G401.6 (cell line): ENCODE results near the gene SCNN1G.

ENCODE experiments used
- FAIRE-seq: peaks from 2 replicates; lab custom pipeline; 2012; peaks lifted over from hg19 to GRCh38; lab: Jason Lieb, UNC

SCNN1G gene

GRCh38 chr16:23202166-23202565, 19.6 kb downstream of the SCNN1G start:
- no peak for FAIRE-seq

- FAIRE-seq: no peak
Measured at GRCh38 chr16:23206986-23207385, 24.4 kb downstream of the SCNN1G start.

DNA sequence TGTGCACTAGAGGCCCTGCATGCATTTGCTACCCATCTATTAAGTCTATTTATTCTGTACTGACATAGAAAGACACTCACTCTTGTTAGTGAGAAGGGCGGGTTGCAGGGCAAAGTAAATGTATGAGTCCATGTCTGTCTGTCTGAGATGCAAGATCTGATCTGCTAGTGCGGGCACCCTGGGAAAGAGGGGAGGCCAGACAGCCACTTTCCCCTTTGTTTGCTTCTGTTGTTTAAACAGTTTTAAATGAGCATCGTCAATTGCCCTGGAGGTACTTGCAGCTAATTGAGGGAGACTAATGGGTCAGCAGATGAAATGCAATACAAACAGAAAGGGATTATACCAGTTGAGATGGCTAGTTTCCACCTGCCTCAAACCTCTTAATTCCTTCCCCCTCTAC, 24.9 kb downstream of the SCNN1G start:
- FAIRE-seq: no peak

DNA sequence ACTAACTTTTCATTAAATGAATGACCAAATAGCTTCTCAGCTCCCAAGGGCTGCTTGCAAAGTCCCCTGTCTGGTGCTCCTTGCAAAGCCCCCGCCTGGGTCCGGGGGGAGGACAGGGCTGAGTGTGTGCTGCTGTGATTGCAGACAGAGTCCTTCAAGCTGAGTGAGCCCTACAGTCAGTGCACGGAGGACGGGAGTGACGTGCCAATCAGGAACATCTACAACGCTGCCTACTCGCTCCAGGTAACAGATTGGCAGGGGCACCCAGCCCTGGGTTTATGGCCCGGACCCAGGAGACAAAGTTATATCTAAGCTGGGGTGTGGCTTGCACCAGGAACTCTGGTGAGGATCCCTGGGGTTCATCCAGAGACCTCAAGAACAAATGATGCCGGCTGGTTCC, 27.1 kb downstream of the SCNN1G start:
- no peak for FAIRE-seq

DNA sequence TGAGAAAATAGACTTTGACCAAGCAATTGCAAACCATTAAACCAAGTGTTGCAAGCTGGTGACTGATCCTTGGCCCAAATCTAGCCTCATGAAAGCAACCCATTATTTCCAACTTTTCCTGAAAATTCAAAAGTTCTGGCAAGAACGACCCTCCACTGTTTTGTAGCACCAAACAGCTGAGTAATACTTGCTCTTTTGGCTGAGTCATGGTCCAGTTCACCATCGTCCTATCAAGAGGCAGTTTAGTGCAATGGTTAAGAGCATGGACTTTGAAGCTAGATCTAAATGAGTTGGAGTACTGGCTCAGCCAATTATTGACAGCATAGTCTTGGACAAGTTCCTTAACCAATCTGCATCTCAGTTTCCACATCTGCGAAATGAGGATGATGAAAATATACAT, 31.3 kb downstream of the SCNN1G start:
- no peak for FAIRE-seq

DNA sequence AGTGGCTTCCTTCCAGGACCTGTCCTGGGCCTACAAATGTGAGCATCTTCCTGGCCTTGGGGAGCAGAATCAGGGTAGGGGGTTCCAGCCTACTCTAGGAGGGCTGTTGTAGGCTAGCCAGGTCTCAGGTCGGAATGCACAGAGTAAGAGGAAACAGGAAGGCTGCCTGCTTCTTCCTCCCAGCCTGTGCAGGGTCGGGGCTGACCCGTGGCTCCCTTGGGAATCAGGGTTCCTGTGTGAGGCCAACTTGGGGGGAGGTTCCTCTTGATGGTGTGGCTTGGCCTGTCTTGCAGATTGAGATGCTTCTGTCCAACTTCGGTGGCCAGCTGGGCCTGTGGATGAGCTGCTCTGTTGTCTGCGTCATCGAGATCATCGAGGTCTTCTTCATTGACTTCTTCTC, 32.3 kb downstream of the SCNN1G start:
- FAIRE-seq: no peak

DNA sequence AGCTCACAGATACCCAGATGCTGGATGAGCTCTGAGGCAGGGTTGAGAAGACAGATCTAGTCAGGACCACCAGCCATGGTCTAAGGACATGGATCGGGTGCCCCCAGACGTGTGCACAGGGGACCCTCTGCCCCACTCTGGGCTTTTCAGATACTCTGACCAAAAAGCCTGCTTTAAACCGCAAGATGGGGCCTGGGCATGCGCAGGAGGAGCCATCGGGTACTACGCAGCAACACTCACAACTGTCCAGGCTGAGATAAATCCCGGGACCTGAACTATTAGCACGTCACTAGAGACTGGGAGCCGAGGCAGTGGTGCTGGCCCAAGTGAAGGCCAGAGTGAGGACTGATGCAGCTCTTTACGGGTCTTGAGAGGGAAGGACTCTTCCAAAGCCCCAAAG, 32.9 kb downstream of the SCNN1G start:
- FAIRE-seq: no peak

DNA sequence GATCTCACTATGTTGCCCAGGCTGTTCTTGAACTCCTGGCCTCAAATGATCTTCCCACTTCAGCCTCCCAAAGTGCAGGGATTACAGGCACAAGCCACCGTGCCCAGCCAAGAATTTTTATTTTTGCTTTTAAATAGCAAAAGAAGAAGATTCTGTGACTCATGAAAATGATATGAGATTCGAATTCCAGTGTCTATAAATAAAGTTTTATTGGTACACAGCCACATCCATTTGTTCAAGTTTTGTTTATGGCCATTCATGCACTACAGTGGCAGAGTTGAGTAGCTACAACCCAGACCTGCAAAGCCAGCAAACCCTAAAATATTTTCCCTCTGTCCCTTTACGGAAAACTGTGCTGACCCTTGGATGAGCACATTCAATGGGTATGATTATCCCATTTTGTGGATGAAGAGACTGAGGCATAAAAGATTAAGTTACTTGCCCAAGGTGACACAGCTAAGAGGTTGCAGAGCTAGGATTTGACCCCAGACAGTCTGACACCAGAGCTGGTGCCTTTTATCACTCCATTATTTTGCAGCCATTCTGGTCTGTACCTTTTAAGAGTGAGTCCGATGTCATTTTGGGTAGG, 34.2 kb downstream of the SCNN1G start:
- no peak for FAIRE-seq

DNA sequence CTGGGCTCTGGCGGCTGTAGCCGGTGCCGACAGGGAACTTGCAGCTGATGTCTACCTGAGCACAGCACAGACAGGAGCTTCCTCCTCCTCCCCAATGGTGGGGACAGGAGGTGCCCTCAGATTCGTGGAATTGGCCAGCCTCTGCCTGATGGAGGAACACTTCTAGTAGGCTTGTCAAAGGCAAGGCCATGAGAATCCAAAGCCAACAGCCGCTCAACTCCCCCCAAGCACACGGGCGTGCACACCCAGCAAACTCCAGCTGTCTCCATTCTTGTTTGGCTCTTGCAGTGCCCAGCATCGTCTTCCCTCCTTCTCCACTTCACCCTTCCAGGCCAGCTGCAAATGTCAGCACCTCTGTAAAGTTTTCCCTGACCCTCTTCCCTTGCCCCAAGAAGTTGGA, 35.1 kb downstream of the SCNN1G start:
- FAIRE-seq: no peak

GRCh38 chr16:23222929-23223328, 40.4 kb downstream of the SCNN1G start:
- no peak for FAIRE-seq

DNA sequence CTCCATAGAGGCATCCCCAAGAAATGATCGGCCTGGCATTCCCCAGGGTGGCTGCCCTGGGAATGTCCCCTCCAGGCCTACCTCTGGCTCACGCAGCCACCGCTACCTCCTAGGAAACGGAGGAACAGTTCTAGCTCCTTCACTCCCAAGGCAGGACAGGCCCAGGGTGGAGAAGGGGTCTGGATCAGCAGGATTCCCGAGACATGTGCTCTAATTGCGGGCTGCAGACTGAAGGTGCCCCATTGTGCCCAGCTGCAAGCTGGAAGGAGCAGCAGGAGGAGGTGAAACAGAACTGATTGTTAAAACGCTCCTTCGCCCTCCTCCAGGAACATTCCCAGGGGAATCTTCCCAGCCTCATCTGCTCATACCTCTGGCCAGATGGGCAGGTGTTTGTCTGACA, 40.8 kb downstream of the SCNN1G start:
- no peak for FAIRE-seq

DNA sequence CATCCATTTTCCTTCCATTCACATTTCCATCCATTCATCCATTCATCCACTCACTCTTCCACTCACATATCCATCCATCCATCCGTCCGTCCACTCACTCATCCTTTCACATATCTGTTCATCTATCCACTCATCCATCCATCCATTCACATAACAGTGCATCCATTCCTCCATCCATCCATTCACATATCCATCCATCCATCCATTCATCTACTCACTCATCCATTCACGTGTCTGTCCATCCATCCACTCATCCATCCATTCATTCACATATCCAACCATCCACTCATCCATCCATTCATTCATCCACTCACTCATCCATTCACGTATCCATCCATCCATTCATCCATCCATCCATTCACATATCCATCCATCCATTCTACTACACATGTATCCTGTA, 42.6 kb downstream of the SCNN1G start:
- no peak for FAIRE-seq

- no peak for FAIRE-seq
Measured at GRCh38 chr16:23225634-23226033, 43.1 kb downstream of the SCNN1G start.

DNA sequence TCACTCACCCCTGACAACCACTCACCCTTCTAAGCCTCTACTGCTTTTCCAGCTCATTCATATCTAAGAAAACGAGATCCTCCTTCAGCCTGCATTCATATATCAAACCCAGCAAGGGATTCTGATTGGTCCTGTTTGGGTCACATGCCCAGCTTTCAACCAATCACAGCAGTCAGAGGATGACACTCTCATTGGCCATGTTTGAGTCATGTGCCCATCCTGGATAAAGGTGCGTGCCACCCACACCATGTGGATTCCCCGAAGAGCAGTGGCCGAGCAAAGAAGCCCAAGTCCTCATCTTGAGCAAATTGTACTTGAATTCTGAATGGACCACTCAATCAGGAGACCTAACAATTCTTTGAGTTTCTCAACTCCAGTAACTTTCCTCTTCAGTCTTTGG, 45.0 kb downstream of the SCNN1G start:
- FAIRE-seq: no peak

DNA sequence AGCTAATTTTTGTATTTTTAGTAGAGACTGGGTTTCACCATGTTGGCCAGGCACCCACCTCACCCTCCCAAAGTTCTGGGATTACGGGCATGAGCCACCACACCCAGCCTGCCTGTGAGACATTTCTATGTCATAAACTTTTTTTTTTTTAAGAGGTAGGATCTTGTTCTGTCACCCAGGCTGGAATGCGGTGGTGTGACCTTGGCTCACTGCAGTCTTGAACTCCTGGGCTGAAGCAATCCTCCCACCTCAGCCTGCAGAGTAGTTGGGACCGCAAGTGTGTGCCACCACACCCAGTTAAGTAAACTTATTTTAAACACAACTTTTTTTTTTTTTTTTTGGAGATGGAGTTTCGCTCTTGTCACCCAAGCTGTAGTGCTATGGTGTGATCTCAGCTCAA, 47.2 kb downstream of the SCNN1G start:
- FAIRE-seq: no peak

- FAIRE-seq: no peak
Measured at GRCh38 chr16:23232806-23233205, 50.3 kb downstream of the SCNN1G start.

DNA sequence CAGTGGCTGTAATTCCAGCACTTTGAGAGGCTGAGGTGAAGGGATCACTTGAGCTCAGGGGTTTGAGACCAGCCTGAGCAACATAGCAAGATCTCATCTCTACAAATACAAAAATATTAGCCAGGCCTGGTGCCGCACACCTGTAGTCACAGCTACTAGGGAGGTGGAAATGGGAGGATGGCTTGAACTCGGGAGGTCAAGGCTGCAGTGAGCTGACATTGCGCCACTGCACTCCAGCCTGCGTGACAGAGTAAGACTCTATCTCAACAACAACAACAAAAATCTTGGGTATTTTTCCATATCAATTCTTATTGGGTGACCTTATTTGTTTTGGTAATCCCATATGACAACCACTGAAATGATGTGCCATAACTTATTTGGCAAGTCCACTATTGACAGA, 52.6 kb downstream of the SCNN1G start:
- FAIRE-seq: no peak

DNA sequence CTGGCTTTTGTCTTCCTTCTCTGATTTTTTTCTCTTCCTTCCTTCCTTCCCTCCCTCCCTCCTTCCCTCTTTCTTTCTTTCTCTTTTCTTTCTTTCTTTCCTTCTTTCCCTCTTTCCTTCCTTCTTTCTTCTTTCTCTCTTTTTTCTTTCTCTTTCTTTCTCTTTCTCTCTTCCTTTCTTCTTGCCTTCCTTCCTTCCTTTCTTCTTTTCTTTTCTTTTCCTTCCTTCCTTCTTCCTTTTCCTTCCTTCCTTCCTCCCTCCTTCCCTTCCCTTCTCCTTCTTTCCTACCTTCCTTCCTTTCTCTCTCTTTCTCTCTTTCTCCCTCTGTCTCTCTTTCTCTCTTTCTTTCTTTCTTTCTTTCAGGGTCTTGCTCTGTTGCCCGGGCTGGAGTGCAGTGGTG, 54.4 kb downstream of the SCNN1G start:
- no peak for FAIRE-seq

DNA sequence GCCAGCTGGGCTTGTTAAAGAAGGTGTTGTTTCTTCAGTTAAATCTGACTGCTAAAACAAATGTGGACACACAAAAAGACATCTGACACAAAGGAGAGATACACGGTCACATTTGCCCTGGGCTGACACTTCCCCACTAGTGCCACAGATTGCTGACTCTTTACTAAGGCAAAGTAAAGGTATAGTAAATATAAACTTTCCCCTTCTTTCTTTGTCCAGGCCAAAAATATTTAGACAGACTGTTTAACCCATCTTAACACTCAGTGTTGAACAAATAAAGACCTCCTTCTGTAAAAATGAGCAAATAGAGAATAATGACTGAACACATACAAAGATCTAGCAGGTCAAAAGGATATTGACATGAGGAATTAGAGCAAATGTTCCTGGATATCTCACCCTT, 58.4 kb downstream of the SCNN1G start:
- FAIRE-seq: no peak

DNA sequence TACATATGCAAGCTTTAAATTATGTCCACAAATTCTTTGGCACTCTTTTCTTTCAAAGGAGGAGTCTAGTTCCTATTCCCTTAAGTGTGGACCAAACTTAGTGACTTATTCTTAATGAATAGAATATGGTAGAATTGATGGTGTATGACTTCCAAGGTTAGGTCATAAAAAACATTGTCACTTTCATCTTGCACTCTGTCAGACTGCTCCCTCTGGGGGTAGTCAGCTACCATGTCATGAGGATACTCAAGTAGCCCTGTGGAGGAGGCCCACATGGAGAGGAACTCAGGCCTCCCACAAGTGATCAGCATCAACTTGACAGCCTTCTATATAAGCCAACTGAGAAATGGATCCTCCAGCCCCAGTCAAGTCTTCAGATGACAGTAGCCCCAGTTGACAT, 61.6 kb downstream of the SCNN1G start:
- FAIRE-seq: no peak

- no peak for FAIRE-seq
Measured at GRCh38 chr16:23245268-23245667, 62.7 kb downstream of the SCNN1G start.

DNA sequence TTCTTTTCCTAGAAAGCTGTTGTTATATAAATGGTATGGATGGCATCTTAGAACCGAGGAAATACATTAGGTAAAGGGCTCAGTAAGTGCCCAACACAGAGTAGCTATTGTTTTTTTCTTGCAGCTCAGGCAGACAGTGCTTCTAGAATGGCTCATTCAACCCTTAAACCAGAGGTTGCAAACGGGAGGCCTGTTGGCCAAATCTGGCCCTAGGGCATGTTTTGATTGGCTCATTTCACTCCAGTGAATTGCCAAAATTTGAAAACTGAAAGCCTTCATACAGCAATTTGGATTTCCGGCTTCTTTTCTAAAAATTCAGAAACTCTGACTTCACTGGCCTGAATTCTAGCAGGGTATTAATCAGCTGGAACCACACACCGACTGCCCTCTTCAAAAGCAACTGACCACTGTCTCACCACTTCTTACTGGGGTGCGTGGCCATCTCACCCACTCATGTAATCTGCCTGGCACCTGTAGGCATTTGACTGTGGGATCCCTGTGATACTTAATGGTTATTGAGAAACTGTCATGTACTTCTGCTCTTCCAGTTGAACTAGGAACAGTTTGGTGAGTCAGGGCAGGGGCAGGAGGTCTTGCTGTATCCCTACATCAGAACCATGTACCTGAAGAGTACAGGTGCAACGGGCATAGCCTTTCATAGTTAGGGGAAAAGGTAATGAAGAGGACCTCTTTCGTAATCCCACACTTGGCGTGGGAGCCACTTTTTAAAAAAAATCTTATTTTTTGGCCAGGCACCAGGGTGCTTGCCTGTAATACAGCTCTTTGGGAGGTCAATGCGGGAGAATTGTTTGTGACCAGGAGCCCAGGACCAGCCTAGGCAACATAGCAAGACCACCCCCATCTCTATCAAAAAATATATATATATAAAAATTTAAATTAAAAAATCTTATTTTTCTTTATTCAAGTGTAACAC, 66.0 kb downstream of the SCNN1G start:
- FAIRE-seq: no peak

DNA sequence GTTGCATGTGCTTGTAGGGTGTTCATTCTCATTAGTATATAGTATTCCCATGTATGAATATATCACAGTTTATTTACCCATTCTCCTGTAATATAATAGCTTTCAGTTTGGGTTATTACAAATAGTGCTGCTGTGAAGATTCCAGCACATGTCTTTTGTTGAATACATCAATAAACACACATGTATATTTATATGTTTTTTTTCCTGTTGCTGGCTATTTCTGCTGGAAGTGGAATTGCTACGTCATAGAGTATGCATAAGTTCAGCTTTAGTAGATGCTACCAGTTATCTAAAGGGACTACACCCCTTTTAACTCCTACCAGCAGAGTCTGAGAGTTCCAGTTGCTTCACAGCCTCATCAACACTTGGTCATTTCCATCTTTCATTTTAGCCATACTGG, 67.3 kb downstream of the SCNN1G start:
- no peak for FAIRE-seq

DNA sequence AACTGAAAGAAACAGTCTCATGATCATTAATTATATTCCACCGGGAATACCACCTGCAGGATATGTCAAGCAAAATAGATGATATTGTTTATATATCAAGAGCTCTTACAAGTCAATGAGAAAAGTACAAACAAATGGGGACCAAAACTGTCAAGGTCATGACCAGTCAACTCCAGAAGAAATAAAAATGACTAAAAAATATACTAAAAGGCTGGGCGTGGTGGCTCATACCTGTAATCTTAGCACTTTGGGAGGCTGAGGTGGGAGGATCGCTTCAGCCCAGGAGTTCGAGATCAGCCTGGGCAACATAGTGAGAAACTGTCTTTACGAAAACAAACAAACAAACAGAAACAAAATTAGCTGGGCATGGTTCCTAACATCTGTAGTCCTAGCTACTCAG, 69.8 kb downstream of the SCNN1G start:
- no peak for FAIRE-seq
